HepG2 (cell line): ENCODE data around the gene ODC1. TPM values are rescaled to one million over a fixed set of nuclear protein-coding genes. Genes with fewer than 3 reads are reported as not detected.

Experiments used
- ASH2L ChIP-seq: fragments of 300-600, 200-600 bp; sonication (generic); IDR thresholded peaks from 2 replicates; pipeline ENCODE4 v1.7.0; 2017; ENCODE audit warnings: low read depth, mild to moderate bottlenecking, moderate library complexity, mixed read lengths, low read length; ENCODE audit not compliant: insufficient read length
- FOXA3 ChIP-seq: IDR thresholded peaks from 2 replicates; pipeline ENCODE4 v1.6.1; 2016; ENCODE audit warnings: missing genetic modification reagents, missing compliant biosample characterization
- GATAD1 ChIP-seq: IDR thresholded peaks from 2 replicates; pipeline ENCODE4 v1.6.1; 2016; ENCODE audit warnings: missing genetic modification reagents, missing compliant biosample characterization
- JUND ChIP-seq: sonication (generic); formaldehyde crosslinking; IDR thresholded peaks from 2 replicates; pipeline ENCODE4 v1.8.0; 2022; ENCODE audit warnings: mild to moderate bottlenecking, missing genetic modification reagents
- KLF15 ChIP-seq: sonication (generic); formaldehyde crosslinking; IDR thresholded peaks from 2 replicates; pipeline ENCODE4 v1.8.1; 2023; ENCODE audit warnings: borderline replicate concordance, mild to moderate bottlenecking, inconsistent platforms, missing genetic modification reagents, mixed read lengths
- LCORL ChIP-seq, 2 experiments: fragments of 450-650 bp in 1 of 2; sonication (generic) in 1 of 2; formaldehyde crosslinking in 1 of 2; IDR thresholded peaks; 2 replicates each; pipeline versions ENCODE4 v1.5.0 to v1.6.1; 2017 to 2020; ENCODE audit warnings: antibody characterized with exemption in 1 of 2, missing genetic modification reagents in 1 of 2
- MAZ ChIP-seq, 2 experiments: sonication (generic) in 1 of 2; formaldehyde crosslinking in 1 of 2; IDR thresholded peaks; 2 replicates each; pipeline versions ENCODE4 v1.5.0 to v1.6.1; 2012 to 2020; ENCODE audit warnings: low read depth in 2 of 2, mild to moderate bottlenecking in 2 of 2, borderline replicate concordance in 1 of 2, improper control_type of control experiment in 1 of 2, low read length in 1 of 2, missing genetic modification reagents in 1 of 2, moderate library complexity in 1 of 2
- NFKB2 ChIP-seq: sonication (generic); formaldehyde crosslinking; IDR thresholded peaks from 2 replicates; pipeline ENCODE4 v1.4.0; 2020; ENCODE audit warnings: missing genetic modification reagents, borderline replicate concordance
- POLR2AphosphoS2 ChIP-seq: IDR thresholded peaks from 2 replicates; pipeline ENCODE4 v1.6.1; 2011; ENCODE audit warnings: low read depth, low read length, improper control_type of control experiment
- RXRA ChIP-seq: sonication (generic); formaldehyde crosslinking; IDR thresholded peaks from 2 replicates; pipeline ENCODE4 v1.5.1; 2020; ENCODE audit warnings: missing genetic modification reagents
- ZNF674 ChIP-seq: sonication (generic); formaldehyde crosslinking; IDR thresholded peaks from 2 replicates; pipeline ENCODE4 v1.5.0; 2020; ENCODE audit warnings: low read depth, mild to moderate bottlenecking, missing genetic modification reagents
- ZSCAN12 ChIP-seq: sonication (generic); formaldehyde crosslinking; IDR thresholded peaks from 2 replicates; pipeline ENCODE4 v1.9.0; 2021; ENCODE audit warnings: mild to moderate bottlenecking, missing genetic modification reagents
- polyA plus RNA-seq, 8 experiments: library from polyadenylated mRNA; depleted of rRNA in 3 of 8; stranded (reverse) in 7 of 8; unstranded in 1 of 8; fragments of >200 nt; fragmentation: Illumina TruSeq in 4 of 8; extraction: Trizol in 4 of 8; gene quantifications; 2 replicates each; pipeline versions ENCODE4 v1.2.1 to v1.2.3, GENCODE V29; 2011 to 2016; ENCODE audit warnings: low read depth in 4 of 8, missing spikeins in 1 of 8, mixed read lengths in 1 of 8; ENCODE audit not compliant: insufficient read depth in 1 of 8
- total RNA-seq, 5 experiments: library from RNA; depleted of rRNA; stranded (reverse); fragments of >200 nt; fragmentation: Illumina TruSeq; extraction: Trizol; gene quantifications; 2 replicates each; pipeline ENCODE4 v1.2.3, GENCODE V29; 2016; ENCODE audit warnings: low read depth in 1 of 5
- TF ChIP-seq, protein P1 (sequence below): sonication (generic); formaldehyde crosslinking; IDR thresholded peaks from 2 replicates; pipeline ENCODE4 v1.4.0; 2020; ENCODE audit warnings: missing genetic modification reagents, mild to moderate bottlenecking, borderline replicate concordance
- TF ChIP-seq, protein P2 (sequence below): sonication (generic); formaldehyde crosslinking; IDR thresholded peaks from 2 replicates; pipeline ENCODE4 v1.5.0; 2020; ENCODE audit warnings: missing genetic modification reagents
- TF ChIP-seq, protein P3 (sequence below): sonication (generic); formaldehyde crosslinking; IDR thresholded peaks from 2 replicates; pipeline ENCODE4; 2020; ENCODE audit warnings: missing genetic modification reagents, mild to moderate bottlenecking, borderline replicate concordance
- TF ChIP-seq, protein P4 (sequence below): sonication (generic); formaldehyde crosslinking; IDR thresholded peaks from 2 replicates; pipeline ENCODE4 v1.8.1; 2022; ENCODE audit warnings: low read depth, mild to moderate bottlenecking, missing genetic modification reagents
- TF ChIP-seq, protein P5 (sequence below): sonication (generic); formaldehyde crosslinking; IDR thresholded peaks from 2 replicates; pipeline ENCODE4 v1.4.0; 2020; ENCODE audit warnings: mild to moderate bottlenecking, missing genetic modification reagents

The ODC1 gene
- total and polyA plus RNA-seq, 2 of the 13 experiments (the other 11 are each of a cell fraction or from before 2014, with no cell fraction given) = 142 to 371 TPM

DNA sequence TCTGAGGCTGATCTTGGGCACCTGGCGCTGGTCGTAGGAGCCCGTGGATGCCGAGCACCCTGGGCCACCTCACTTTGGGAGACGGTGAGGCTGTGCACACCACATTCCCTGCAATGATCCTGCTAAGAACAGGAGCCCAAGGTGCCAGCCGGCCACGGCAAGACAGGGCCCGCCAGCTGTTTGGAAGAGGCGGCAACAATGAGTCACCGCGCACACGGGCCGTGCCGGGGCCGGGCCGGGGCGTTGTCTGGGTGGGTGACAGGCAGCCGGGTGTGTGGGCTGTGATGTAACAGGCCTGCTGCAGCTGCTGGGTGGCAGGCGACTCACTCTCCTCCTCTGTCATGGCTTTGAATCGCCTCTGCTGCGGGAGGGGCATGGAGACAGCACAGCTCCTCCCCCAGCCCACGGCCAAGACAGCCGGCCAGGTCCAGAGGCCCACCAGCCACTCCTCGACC lies 49.7 kb upstream of the ODC1 start (continued):
- TF ChIP-seq, protein P1, sequence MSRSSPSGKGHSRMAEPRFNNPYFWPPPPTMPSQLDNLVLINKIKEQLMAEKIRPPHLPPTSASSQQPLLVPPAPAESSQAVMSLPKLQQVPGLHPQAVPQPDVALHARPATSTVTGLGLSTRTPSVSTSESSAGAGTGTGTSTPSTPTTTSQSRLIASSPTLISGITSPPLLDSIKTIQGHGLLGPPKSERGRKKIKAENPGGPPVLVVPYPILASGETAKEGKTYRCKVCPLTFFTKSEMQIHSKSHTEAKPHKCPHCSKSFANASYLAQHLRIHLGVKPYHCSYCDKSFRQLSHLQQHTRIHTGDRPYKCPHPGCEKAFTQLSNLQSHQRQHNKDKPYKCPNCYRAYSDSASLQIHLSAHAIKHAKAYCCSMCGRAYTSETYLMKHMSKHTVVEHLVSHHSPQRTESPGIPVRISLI (CRISPR knock-in tag) = no peak
- TF ChIP-seq, protein P2, sequence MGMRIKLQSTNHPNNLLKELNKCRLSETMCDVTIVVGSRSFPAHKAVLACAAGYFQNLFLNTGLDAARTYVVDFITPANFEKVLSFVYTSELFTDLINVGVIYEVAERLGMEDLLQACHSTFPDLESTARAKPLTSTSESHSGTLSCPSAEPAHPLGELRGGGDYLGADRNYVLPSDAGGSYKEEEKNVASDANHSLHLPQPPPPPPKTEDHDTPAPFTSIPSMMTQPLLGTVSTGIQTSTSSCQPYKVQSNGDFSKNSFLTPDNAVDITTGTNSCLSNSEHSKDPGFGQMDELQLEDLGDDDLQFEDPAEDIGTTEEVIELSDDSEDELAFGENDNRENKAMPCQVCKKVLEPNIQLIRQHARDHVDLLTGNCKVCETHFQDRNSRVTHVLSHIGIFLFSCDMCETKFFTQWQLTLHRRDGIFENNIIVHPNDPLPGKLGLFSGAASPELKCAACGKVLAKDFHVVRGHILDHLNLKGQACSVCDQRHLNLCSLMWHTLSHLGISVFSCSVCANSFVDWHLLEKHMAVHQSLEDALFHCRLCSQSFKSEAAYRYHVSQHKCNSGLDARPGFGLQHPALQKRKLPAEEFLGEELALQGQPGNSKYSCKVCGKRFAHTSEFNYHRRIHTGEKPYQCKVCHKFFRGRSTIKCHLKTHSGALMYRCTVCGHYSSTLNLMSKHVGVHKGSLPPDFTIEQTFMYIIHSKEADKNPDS = no peak
- TF ChIP-seq, protein P3, sequence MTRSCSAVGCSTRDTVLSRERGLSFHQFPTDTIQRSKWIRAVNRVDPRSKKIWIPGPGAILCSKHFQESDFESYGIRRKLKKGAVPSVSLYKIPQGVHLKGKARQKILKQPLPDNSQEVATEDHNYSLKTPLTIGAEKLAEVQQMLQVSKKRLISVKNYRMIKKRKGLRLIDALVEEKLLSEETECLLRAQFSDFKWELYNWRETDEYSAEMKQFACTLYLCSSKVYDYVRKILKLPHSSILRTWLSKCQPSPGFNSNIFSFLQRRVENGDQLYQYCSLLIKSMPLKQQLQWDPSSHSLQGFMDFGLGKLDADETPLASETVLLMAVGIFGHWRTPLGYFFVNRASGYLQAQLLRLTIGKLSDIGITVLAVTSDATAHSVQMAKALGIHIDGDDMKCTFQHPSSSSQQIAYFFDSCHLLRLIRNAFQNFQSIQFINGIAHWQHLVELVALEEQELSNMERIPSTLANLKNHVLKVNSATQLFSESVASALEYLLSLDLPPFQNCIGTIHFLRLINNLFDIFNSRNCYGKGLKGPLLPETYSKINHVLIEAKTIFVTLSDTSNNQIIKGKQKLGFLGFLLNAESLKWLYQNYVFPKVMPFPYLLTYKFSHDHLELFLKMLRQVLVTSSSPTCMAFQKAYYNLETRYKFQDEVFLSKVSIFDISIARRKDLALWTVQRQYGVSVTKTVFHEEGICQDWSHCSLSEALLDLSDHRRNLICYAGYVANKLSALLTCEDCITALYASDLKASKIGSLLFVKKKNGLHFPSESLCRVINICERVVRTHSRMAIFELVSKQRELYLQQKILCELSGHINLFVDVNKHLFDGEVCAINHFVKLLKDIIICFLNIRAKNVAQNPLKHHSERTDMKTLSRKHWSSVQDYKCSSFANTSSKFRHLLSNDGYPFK (CRISPR knock-in tag) = 0 out of 2 replicates have a peak, but pooled peaks have one; percentile 33
- TF ChIP-seq, protein P4, sequence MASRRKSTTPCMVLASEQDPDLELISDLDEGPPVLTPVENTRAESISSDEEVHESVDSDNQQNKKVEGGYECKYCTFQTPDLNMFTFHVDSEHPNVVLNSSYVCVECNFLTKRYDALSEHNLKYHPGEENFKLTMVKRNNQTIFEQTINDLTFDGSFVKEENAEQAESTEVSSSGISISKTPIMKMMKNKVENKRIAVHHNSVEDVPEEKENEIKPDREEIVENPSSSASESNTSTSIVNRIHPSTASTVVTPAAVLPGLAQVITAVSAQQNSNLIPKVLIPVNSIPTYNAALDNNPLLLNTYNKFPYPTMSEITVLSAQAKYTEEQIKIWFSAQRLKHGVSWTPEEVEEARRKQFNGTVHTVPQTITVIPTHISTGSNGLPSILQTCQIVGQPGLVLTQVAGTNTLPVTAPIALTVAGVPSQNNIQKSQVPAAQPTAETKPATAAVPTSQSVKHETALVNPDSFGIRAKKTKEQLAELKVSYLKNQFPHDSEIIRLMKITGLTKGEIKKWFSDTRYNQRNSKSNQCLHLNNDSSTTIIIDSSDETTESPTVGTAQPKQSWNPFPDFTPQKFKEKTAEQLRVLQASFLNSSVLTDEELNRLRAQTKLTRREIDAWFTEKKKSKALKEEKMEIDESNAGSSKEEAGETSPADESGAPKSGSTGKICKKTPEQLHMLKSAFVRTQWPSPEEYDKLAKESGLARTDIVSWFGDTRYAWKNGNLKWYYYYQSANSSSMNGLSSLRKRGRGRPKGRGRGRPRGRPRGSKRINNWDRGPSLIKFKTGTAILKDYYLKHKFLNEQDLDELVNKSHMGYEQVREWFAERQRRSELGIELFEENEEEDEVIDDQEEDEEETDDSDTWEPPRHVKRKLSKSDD (CRISPR knock-in tag) = no peak
- TF ChIP-seq RXRA (CRISPR knock-in tag) = 0 out of 2 replicates have a peak, but pooled peaks have one; percentile 30
- TF ChIP-seq NFKB2 (CRISPR knock-in tag) = no peak
- TF ChIP-seq LCORL (IDR thresholded peaks at IDR 0.05) = no peak
- TF ChIP-seq LCORL (CRISPR knock-in tag; IDR thresholded peaks at IDR 0.05) = 0 out of 2 replicates have a peak, but pooled peaks have one; percentile 21
- no peak for TF ChIP-seq ZNF674 (CRISPR knock-in tag)
- TF ChIP-seq, protein P5, sequence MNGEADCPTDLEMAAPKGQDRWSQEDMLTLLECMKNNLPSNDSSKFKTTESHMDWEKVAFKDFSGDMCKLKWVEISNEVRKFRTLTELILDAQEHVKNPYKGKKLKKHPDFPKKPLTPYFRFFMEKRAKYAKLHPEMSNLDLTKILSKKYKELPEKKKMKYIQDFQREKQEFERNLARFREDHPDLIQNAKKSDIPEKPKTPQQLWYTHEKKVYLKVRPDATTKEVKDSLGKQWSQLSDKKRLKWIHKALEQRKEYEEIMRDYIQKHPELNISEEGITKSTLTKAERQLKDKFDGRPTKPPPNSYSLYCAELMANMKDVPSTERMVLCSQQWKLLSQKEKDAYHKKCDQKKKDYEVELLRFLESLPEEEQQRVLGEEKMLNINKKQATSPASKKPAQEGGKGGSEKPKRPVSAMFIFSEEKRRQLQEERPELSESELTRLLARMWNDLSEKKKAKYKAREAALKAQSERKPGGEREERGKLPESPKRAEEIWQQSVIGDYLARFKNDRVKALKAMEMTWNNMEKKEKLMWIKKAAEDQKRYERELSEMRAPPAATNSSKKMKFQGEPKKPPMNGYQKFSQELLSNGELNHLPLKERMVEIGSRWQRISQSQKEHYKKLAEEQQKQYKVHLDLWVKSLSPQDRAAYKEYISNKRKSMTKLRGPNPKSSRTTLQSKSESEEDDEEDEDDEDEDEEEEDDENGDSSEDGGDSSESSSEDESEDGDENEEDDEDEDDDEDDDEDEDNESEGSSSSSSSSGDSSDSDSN (CRISPR knock-in tag) = peak; percentile 48; the same call in 1 of the 2 replicates
- TF ChIP-seq ASH2L = no peak
- no peak for TF ChIP-seq POLR2AphosphoS2
- TF ChIP-seq JUND (CRISPR knock-in tag) = 0 out of 2 replicates have a peak, but pooled peaks have one; percentile 45
- TF ChIP-seq KLF15 (CRISPR knock-in tag) = no peak
- TF ChIP-seq ZSCAN12 = no peak
- TF ChIP-seq MAZ (IDR thresholded peaks at IDR 0.05; ENCODE audit: borderline replicate concordance, low read depth, low read length) = no peak
- no peak for TF ChIP-seq MAZ (CRISPR knock-in tag; IDR thresholded peaks at IDR 0.05; ENCODE audit: low read depth)
- TF ChIP-seq FOXA3 (CRISPR knock-in tag) = peak; percentile 45; the same call in 1 of the 2 replicates
- TF ChIP-seq GATAD1 (CRISPR knock-in tag) = no peak
